ENCODE data around the gene ADPRHL1. TPM values are rescaled to one million over a fixed set of nuclear protein-coding genes. Genes with fewer than 3 reads are reported as not detected.

The ADPRHL1 gene
- total and polyA plus RNA-seq, 7 donors, result 1.2 to 7.8 (median 4.2) TPM

DNA sequence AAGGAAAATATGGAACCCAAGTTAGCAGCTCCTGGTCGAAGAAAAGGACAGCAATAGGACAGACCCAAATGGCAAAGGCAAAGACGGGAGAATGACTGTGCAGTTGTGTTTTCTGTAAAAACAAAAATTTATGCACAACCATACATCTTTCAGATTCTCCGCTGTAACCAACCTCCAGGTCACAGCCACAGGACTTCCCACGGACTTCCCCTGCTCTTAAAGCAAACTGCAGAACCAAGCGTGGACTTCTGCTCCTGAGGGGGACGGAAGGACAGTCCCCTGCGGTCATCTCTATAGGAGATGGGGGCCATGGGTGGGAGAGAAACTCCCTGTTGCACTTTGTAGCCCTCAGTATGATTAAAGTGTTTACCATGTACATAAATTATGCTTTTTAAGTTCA, 91.9 kb downstream of the ADPRHL1 start:
- no peaks in the 10 kb centered on the region for H3K27me3 ChIP-seq
- H3K4me1 ChIP-seq, result peaks cover 3 to 24% (median 18%) of the 10 kb centered on the region in 4 donors
- TF ChIP-seq CTCF (IDR thresholded peaks at IDR 0.05) (no peak), POLR2AphosphoS5 (IDR thresholded peaks at IDR 0.05) (no peak), POLR2A (IDR thresholded peaks at IDR 0.05) (no peak), EP300 (IDR thresholded peaks at IDR 0.05) (no peak)
- no peak overlapping the region for H3K4me3 ChIP-seq
- no peaks in the 10 kb centered on the region for H3K36me3 ChIP-seq
- no peaks in the 10 kb centered on the region for H3K9me3 ChIP-seq
- no peak overlapping the region for H3K27ac ChIP-seq
- 48 to 81% methylated on average over 7 of the region's 7 CpGs for WGBS, 2 donors
- no peak for DNase-seq
- intact Hi-C loops (cut with DNase I), result no loop called here

- DNase-seq, result peak; percentile 55
- WGBS, 2 donors, result 93 to 94% methylated on average over 6 of the region's 6 CpGs
- no peak overlapping the region for H3K27ac ChIP-seq
- intact Hi-C loops (cut with DNase I), result no loop called here
- peaks cover 0 to under 1% (median 0%) of the 10 kb centered on the region in 4 donors for H3K36me3 ChIP-seq
- no peak overlapping the region for H3K4me3 ChIP-seq
- H3K4me1 ChIP-seq, result peaks cover 3 to 22% (median 18%) of the 10 kb centered on the region in 4 donors
- no peak for TF ChIP-seq POLR2A (IDR thresholded peaks at IDR 0.05)
- no peak for TF ChIP-seq EP300 (IDR thresholded peaks at IDR 0.05)
- TF ChIP-seq CTCF (IDR thresholded peaks at IDR 0.05), result no peak
- TF ChIP-seq POLR2AphosphoS5 (IDR thresholded peaks at IDR 0.05), result no peak
- no peaks in the 10 kb centered on the region for H3K9me3 ChIP-seq
- no peaks in the 10 kb centered on the region for H3K27me3 ChIP-seq
Observed at GRCh38 chr13:113360446-113360845, 92.8 kb downstream of the ADPRHL1 start.

GRCh38 chr13:113359571-113359970, 93.7 kb downstream of the ADPRHL1 start:
- Histone ChIP-seq H3K4me3 (no peak overlapping the region), H3K36me3 (peaks cover 0 to 9% (median 0%) of the 10 kb centered on the region in 4 donors), H3K27me3 (no peaks in the 10 kb centered on the region), H3K9me3 (no peaks in the 10 kb centered on the region), H3K27ac (no peak overlapping the region), H3K4me1 (peaks cover 0 to 13% (median 10%) of the 10 kb centered on the region in 4 donors)
- intact Hi-C loops (cut with DNase I), result no loop called here
- 89 to 94% methylated on average over 11 of the region's 11 CpGs for WGBS, 2 donors
- no peak for TF ChIP-seq EP300 (IDR thresholded peaks at IDR 0.05)
- TF ChIP-seq POLR2A (IDR thresholded peaks at IDR 0.05), result no peak
- TF ChIP-seq CTCF (IDR thresholded peaks at IDR 0.05), result no peak
- no peak for TF ChIP-seq POLR2AphosphoS5 (IDR thresholded peaks at IDR 0.05)
- DNase-seq, result no peak

- intact Hi-C loops (cut with DNase I), result no loop called here
- 69 to 75% methylated on average over 6 of the region's 6 CpGs for WGBS, 2 donors
- no peaks in the 10 kb centered on the region for H3K9me3 ChIP-seq
- H3K36me3 ChIP-seq, result peaks cover 0 to 12% (median 0%) of the 10 kb centered on the region in 4 donors
- H3K4me1 ChIP-seq, result peaks cover 0 to 12% (median 8%) of the 10 kb centered on the region in 4 donors
- no peak for TF ChIP-seq CTCF (IDR thresholded peaks at IDR 0.05)
- no peak for TF ChIP-seq POLR2A (IDR thresholded peaks at IDR 0.05)
- TF ChIP-seq POLR2AphosphoS5 (IDR thresholded peaks at IDR 0.05), result no peak
- no peak for TF ChIP-seq EP300 (IDR thresholded peaks at IDR 0.05)
- H3K27ac ChIP-seq, result no peak overlapping the region
- no peak for DNase-seq
- H3K27me3 ChIP-seq, result no peaks in the 10 kb centered on the region
- H3K4me3 ChIP-seq, result no peak overlapping the region
Observed at GRCh38 chr13:113358653-113359190, 94.6 kb downstream of the ADPRHL1 start.

DNA sequence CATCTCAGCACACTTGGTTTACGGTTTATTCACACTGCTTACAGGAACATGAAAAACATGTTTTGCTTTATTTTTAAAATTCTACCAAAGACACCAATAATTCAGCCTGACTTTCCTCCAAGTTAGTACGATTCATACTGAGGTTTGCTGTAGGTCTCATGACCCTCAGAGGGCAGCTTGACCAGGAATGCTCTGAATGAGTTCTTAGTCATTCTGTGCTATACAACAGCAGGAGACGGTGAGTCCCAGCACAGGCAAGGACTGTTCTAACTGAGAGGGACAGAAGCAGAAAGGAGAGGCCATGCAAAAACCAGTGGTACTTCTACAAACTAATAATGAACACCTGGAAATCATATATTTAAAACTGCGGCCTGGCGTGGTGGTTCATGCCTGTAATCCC, 95.8 kb downstream of the ADPRHL1 start:
- Histone ChIP-seq H3K27me3 (no peaks in the 10 kb centered on the region), H3K9me3 (no peaks in the 10 kb centered on the region), H3K36me3 (peaks cover 0 to 14% (median 0%) of the 10 kb centered on the region in 4 donors), H3K4me1 (peaks cover 0 to 1% (median 0%) of the 10 kb centered on the region in 4 donors), H3K4me3 (no peak overlapping the region), H3K27ac (no peak overlapping the region)
- DNase-seq, result no peak
- intact Hi-C loops (cut with DNase I), result no loop called here
- TF ChIP-seq POLR2AphosphoS5 (IDR thresholded peaks at IDR 0.05) (no peak), POLR2A (IDR thresholded peaks at IDR 0.05) (no peak), CTCF (IDR thresholded peaks at IDR 0.05) (no peak), EP300 (IDR thresholded peaks at IDR 0.05) (no peak)
- 92 to 95% methylated on average over 5 of the region's 5 CpGs for WGBS, 2 donors

Measured in sigmoid colon (tissue), 7 donors.